ENCODE data around the gene MTARC2.
"Not testable (repeated sequence)": the region's sequence is repeated elsewhere in the genome, so short reads cannot be mapped to it uniquely, and the experiment has no call there.

MTARC2 gene

GRCh38 chr1:220734571-220735326 is 13.4 kb upstream of the MTARC2 start:
- TF ChIP-seq POLR2AphosphoS5 (IDR thresholded peaks at IDR 0.05; ENCODE audit: low read depth) (no peak), SPI1 (IDR thresholded peaks at IDR 0.05; ENCODE audit: borderline replicate concordance, low read depth) (no peak), GABPA (IDR thresholded peaks at IDR 0.05; ENCODE audit: low read depth) (no peak)
- TF ChIP-seq, protein P1, sequence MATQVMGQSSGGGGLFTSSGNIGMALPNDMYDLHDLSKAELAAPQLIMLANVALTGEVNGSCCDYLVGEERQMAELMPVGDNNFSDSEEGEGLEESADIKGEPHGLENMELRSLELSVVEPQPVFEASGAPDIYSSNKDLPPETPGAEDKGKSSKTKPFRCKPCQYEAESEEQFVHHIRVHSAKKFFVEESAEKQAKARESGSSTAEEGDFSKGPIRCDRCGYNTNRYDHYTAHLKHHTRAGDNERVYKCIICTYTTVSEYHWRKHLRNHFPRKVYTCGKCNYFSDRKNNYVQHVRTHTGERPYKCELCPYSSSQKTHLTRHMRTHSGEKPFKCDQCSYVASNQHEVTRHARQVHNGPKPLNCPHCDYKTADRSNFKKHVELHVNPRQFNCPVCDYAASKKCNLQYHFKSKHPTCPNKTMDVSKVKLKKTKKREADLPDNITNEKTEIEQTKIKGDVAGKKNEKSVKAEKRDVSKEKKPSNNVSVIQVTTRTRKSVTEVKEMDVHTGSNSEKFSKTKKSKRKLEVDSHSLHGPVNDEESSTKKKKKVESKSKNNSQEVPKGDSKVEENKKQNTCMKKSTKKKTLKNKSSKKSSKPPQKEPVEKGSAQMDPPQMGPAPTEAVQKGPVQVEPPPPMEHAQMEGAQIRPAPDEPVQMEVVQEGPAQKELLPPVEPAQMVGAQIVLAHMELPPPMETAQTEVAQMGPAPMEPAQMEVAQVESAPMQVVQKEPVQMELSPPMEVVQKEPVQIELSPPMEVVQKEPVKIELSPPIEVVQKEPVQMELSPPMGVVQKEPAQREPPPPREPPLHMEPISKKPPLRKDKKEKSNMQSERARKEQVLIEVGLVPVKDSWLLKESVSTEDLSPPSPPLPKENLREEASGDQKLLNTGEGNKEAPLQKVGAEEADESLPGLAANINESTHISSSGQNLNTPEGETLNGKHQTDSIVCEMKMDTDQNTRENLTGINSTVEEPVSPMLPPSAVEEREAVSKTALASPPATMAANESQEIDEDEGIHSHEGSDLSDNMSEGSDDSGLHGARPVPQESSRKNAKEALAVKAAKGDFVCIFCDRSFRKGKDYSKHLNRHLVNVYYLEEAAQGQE (IDR thresholded peaks at IDR 0.05; ENCODE audit: insufficient replicate concordance, low read depth) = no peak
- TF ChIP-seq, protein P2, sequence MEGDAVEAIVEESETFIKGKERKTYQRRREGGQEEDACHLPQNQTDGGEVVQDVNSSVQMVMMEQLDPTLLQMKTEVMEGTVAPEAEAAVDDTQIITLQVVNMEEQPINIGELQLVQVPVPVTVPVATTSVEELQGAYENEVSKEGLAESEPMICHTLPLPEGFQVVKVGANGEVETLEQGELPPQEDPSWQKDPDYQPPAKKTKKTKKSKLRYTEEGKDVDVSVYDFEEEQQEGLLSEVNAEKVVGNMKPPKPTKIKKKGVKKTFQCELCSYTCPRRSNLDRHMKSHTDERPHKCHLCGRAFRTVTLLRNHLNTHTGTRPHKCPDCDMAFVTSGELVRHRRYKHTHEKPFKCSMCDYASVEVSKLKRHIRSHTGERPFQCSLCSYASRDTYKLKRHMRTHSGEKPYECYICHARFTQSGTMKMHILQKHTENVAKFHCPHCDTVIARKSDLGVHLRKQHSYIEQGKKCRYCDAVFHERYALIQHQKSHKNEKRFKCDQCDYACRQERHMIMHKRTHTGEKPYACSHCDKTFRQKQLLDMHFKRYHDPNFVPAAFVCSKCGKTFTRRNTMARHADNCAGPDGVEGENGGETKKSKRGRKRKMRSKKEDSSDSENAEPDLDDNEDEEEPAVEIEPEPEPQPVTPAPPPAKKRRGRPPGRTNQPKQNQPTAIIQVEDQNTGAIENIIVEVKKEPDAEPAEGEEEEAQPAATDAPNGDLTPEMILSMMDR (IDR thresholded peaks at IDR 0.05; ENCODE audit: insufficient read depth, low read length) = no peak
- H3K27ac ChIP-seq (replicated peaks) = no peak overlapping the region
- H3K4me3 ChIP-seq (replicated peaks; ENCODE audit: insufficient read depth, low read length) = no peak overlapping the region
- no peak for DNase-seq (ENCODE audit: low read depth in 1 of 2, low spot score in 1 of 2)
- H3K27me3 ChIP-seq (ENCODE audit: insufficient read depth, poor library complexity, severe bottlenecking) = no peaks in the 10 kb centered on the region

DNA sequence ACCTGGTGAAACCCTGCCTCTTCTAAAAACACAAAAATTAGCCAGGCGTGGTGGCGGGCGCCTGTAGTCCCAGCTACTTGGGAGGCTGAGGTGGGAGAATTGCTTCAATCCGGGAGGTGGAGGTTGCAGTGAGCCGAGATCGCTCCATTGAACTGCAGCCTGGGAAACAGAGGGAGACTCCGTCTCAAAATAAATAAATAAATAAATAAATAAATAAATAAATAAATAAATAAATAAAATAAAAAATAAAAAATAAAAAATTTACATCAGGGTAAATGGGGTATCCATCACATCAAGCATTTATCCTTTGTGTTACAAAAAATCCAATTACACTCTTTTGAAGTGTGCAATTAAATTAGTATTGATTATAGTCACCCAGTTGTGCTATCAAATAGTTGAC is 11.8 kb upstream of the MTARC2 start:
- H3K4me3 ChIP-seq (replicated peaks; ENCODE audit: insufficient read depth, low read length); H3K27me3 ChIP-seq (ENCODE audit: insufficient read depth, poor library complexity, severe bottlenecking); H3K27ac ChIP-seq (replicated peaks): not testable (repeated sequence)

DNA sequence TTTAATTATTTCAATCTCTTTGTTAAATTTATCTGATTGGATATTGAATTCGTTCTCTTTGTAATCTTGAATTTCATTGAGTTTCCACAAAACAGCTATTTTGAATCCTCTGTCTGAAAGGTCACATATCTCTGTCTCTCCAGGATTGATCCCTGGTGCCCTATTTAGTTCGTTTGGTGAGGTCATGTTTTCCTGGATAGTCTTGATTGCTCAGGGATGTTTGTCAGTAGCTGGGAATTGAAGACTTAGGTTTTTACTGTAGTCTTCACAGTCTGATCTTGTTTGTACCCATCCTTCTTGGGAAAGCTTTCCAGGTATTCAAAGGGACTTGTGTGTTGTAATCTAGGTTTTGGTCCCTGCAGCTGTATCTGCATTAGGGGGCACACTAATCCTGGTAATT is 6.8 kb upstream of the MTARC2 start:
- Histone ChIP-seq H3K27ac (replicated peaks) (no peak overlapping the region), H3K27me3 (ENCODE audit: insufficient read depth, poor library complexity, severe bottlenecking) (no peaks in the 10 kb centered on the region), H3K4me3 (replicated peaks; ENCODE audit: insufficient read depth, low read length) (no peak overlapping the region)
- no peak for DNase-seq (ENCODE audit: low read depth in 1 of 2, low spot score in 1 of 2)
- TF ChIP-seq, protein P1 (IDR thresholded peaks at IDR 0.05; ENCODE audit: insufficient replicate concordance, low read depth) = no peak
- TF ChIP-seq, protein P2 (IDR thresholded peaks at IDR 0.05; ENCODE audit: insufficient read depth, low read length) = no peak
- no peak for TF ChIP-seq POLR2AphosphoS5 (IDR thresholded peaks at IDR 0.05; ENCODE audit: low read depth)
- TF ChIP-seq GABPA (IDR thresholded peaks at IDR 0.05; ENCODE audit: low read depth) = no peak
- no peak for TF ChIP-seq SPI1 (IDR thresholded peaks at IDR 0.05; ENCODE audit: borderline replicate concordance, low read depth)

More for the DNA sequence above, 11.8 kb upstream of the MTARC2 start:
- not testable (repeated sequence) for DNase-seq (ENCODE audit: low read depth in 1 of 2, low spot score in 1 of 2)

DNA sequence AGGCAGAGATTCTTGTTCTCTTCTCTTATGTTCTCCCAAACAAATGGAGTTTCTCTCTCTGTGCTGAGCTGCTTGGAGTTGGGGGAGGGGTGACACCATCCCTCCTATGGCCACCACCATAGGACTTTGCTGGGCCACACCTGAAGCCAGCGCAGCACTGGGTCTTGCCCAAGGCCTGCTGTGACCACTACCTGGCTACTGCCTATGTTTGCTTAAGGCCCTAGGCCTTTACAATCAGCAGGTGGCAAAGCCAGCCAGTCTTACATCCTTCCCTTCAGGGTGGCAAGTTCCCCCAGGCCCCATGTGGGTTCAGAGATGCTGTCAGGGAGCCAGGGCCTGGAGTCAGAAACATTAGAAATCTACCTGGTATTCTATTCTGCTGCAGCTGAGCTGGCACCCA is 6.3 kb upstream of the MTARC2 start:
- DNase-seq (ENCODE audit: low read depth in 1 of 2, low spot score in 1 of 2) = no peak
- TF ChIP-seq POLR2AphosphoS5 (IDR thresholded peaks at IDR 0.05; ENCODE audit: low read depth) = no peak
- TF ChIP-seq GABPA (IDR thresholded peaks at IDR 0.05; ENCODE audit: low read depth) = no peak
- TF ChIP-seq SPI1 (IDR thresholded peaks at IDR 0.05; ENCODE audit: borderline replicate concordance, low read depth) = no peak
- TF ChIP-seq, protein P1 (IDR thresholded peaks at IDR 0.05; ENCODE audit: insufficient replicate concordance, low read depth) = no peak
- TF ChIP-seq, protein P2 (IDR thresholded peaks at IDR 0.05; ENCODE audit: insufficient read depth, low read length) = no peak
- H3K27ac ChIP-seq (replicated peaks) = no peak overlapping the region

More for the DNA sequence above, 6.3 kb upstream of the MTARC2 start:
- Histone ChIP-seq H3K27me3 (ENCODE audit: insufficient read depth, poor library complexity, severe bottlenecking) (no peaks in the 10 kb centered on the region), H3K4me3 (replicated peaks; ENCODE audit: insufficient read depth, low read length) (no peak overlapping the region)

All from HL-60 (cell line).